Activated gamma-delta T cell (primary cell): Measurements from ENCODE around the gene CRB2.

ENCODE experiments used
- DNase-seq: peaks from one replicate; lab custom pipeline; 2025; lab: John Stamatoyannopoulos, UW
- total RNA-seq, 2 donors: gene quantifications; one replicate each; lab custom pipeline; 2026; lab: John Stamatoyannopoulos, UW

CRB2 gene
- total RNA-seq: 0 to 0.22 reads per million in 2 donors

DNA sequence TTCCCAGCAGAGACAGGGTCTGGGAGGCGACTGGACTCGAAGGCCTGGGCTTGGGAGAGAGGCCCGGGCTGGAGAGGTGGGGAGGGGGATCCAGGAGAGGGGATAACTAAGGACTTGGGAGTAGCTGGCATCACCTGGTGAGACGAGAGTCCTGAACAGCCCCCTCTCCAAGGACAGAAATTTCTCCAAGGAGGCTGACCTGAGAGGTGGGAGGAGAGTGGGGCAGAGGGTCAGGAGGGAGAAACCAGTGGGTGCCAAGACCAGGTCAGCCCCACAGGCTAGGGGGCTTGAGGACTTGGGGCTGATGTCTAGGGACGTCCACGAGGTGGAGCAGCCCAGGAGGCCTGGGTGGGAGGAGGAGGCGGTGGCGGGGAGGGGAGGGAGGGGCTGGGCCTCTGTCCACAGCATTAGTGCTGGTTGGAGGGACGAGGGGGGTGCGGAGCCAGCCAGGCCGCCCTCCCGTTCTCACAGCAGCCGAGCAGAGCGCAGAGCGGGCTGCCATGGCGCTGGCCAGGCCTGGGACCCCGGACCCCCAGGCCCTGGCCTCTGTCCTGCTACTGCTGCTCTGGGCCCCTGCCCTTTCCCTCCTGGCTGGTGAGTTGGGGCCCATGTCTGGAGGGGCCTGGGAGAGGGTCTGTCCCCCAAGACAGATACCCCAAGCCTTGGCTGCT, at the start of gene CRB2:
CRB2 (plus strand) TSS at position 437 of the 671 bp plus-strand sequence; CDS start at position 501, 64 bp downstream.
- DNase-seq: no peak

DNA sequence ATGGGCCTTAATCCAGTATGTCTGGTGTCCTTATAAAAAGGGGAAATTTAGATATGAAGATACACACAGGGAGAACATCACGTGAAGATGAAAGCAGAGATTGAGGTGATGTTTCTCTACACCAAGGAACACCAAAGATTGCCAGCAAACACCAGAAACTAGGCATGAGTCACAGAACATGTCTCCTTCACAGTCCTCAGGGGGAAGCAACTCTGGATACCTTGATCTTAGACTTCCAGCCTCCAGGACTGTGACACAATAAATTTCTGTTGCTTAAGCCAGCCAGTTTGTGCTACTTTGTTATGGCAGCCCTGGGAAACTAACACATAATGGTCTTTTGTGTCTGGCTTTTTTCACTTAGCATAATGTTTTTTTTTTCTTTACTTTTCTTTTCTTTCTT, 46.4 kb upstream of the CRB2 start:
- DNase-seq: no peak

DNA sequence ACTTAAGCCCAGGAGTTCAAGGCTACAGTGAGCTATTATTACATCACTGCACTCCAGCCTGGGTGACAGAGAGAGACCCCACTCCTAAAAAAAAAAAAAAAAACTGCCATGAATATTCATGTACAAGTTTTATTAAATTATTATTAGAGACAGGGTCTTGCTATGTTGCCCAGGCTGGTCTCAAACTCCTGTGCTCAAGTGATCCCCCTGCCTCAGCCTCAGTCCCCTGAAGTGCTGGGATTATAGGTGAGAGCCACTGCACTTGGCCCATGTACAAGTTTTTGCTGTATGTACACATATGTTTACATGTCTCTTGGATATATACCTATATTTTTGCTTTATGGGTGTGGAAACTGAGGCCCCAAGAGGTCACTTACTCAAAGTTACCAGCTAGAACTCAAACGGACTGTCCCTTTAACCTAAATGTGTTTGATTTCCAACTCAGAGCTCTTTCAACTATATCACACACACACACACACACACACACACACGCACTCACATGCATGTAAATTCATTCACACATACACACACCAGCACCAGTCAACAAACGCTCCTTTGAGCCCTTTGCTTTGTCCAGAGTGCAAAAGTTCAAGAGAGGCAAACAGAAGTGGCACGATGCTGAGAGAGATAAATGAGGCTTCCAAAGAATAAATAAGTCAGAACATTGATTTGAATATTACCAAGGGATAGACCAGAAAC, 45.3 kb upstream of the CRB2 start:
- DNase-seq: no peak

DNA sequence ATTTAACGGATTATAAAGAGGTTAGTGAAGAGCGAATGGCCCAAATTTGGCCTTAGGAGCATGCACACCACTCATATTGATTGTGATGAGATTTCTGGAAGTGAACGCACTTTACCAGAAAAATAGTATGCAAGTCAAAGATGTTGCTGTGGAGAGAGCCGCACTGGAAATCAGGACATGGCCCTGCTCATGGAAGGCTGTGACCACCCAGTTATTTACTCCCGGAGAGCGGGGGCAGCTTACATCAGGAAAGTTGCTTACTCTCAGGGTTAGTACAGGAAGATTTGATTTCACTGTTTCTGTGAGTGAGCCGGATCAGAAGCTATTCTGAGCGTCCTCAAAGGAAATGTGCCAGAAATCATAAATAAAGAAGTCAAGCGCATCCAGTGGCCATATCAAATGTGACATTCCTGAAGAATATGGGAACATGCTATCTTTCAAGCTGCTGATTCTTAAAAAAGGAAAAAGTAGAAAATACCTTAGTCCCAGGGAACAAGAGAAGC, 44.7 kb upstream of the CRB2 start:
- no peak for DNase-seq

DNA sequence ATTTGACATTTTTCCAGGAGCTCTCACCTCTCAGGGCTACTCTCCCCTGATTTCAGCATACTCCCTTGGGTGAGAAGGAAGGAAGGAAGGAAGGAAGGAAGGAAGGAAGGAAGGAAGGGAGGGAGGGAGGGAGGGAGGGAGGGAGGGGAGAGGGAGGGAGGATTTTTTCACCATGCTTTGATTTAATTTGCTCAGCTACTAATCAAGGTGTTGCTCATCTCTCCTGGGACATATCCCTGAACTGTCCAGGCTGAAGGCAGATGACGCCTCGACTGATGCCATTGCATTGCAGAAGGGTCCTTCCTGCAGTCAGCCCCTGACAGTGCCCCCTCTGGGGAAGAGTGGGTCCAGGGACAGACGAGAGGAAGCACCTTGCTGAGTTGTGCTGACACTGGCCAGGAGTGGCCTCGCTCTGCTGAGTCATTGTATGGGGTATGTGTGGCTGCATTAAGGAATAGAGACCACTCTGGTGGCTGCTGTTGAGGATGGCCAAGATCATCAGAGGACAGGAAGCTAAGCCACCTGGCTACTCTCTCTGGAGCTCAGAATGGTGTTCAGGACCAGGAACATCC, 43.6 kb upstream of the CRB2 start:
- DNase-seq: no peak

DNA sequence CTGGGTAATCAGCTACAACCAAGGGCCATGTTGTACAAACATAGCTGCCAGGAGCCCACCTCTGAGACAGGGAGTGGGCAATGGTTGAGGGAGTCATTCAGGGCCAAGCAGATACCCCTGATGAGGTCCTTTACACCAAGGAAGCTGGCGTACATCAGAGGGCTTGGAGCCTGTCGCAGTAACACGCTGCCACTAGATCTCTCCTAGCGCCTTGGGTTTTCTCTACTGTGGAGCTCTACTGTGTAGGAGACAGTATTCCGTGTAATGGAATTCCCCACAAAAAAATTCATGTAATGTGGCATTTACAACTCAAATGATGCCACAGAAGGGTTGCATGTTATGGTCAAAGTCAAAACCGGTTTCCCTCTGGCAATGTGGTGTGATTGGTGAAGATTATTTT, 41.4 kb upstream of the CRB2 start:
- no peak for DNase-seq

DNA sequence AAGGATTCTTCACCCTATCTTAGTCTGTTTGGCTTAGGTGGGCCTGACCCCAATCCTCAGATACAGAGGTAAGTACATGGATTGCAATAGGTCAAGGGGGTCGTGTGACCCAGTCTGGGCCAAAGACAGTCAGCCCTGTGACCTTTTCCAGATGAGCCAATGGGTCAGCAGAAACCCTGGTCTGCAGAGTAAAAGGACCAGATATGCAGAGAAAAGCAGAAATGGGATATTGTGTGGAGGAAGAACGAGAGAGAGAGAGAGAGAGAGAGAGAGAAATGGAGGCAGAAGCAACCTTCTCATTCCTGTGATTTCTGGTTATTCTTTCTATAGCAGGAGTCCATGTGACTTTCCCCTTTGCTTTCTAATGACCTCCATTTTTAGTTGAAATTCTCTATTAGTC, 40.4 kb upstream of the CRB2 start:
- DNase-seq: no peak

DNA sequence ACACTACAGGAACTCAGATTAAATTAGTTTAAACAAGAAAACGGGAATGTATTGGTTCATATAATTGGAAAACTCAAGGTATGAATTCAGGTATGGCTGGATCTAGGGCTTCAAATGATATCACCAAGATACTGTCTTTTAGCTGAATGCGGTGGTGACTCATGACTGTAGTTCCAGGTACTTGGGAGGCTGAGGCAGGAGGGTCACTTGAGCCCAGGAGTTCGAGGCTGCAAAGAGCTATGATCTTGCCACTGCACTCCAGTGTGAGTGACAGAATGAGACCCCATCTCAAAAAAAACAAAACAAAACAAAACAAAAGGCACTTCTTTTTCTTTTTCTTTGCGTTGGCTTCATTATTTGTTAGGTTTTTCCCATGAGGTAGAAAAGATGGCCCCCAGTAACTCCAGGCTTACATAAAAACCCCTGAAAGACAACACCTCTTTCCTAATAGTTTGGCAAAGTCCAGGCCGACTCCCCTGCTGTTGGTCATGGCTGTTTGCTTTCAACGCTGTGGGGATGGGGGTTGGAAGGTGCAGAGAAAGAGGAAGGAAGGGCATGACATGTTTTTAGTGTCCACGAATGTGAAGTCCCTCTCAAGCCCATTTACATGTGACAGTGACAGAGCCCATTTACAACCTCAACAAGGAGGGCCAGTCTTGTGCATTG, 39.8 kb upstream of the CRB2 start:
- DNase-seq: no peak

DNA sequence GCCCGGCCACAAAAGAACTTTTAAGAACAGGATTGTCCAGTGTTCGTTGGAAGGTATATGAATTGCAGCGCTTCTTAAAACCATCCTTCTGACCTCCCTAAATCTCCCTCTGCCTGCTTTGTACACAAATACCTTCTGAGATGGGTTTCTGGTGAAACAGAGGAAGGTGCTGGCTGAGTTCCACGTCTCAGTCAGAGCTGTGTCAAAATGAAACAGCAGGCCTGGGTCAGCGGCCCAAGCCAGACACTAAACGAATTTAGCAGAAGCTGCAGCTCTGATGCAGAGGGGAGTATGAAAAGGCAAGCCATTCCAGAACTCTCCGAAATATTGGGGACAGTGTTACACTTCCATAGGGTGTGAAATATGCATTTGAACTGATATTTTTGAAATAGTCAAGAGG, 37.8 kb upstream of the CRB2 start:
- no peak for DNase-seq

DNA sequence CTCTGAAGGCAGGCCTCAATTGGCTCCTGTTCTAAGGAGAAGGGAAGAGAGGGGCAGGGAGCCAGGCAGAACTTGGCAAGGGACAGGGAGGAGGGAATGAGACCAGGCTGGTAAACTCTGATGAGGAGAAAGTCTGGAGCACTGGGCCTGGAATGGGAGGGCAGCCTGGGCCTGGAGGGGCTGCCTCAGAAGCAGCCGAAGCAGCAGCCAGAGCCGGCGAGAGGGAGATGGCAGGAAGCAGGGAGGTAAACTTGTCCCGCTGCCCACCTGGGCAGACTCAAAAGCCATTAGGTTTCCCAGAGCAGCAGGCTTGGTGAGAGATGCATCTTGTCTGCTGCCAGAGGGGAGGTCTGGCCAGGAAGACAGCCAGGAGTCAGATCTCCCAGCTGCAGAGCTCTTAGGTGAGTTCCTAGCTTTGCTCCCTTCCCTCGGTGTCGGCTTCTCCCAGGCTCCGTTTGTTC, 37.0 kb upstream of the CRB2 start:
- no peak for DNase-seq

DNA sequence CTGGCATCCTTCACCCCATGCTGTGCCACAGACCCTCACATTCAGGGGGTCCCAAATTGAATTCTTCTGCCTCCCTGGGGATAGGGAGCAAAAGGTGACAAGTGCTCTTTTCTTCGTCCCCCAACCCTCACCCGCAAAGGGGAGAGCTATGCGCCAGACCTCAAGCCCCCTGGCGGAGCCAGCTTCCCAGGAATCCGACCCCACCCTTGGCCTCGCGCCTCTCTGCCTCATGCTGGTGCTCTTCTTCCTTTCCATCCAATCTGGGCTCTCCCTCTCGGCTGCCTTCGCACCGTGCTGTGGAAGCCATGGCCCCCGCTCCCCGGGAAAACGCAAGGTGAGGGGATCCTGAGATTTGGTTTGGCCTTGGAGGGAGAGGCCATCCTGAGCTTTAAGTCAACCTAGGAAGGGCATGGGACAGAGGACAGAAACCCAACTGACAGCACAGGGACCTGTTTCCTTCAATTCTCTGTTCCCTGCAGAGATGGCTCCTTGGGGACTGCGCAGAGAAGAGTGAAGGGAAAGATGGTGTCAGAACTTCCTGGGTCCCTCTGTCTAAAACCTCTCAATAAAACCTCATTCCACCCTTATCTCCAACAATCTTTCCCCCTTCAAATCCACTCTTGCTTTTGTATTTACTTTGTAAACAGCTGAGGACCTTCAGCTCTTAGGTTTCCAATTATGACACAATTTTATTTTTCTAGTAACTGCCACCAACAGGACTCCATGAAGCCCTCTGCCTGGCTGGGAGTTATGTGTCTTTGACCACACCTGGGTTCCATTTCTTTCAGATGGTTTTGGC, 36.3 kb upstream of the CRB2 start:
- no peak for DNase-seq

DNA sequence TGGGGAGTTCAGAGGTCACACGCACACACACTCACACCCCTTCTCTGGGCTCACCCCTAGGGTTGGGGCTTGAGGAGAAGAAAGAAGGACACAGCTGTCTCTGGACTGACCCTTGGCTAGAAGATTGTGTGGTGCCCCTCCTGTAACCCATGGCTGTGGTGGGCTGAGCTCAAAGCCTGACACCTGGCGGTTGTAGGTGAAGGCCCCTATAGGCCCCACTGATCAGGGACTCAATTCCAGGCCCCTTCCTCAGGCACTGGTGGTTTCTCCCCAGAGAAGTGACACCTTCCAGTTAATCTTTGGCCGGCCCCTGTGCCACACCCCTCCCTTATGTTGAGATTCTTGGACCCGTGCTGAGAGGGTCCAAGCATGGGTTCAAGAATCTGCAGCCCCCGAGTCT, 35.2 kb upstream of the CRB2 start:
- no peak for DNase-seq

DNA sequence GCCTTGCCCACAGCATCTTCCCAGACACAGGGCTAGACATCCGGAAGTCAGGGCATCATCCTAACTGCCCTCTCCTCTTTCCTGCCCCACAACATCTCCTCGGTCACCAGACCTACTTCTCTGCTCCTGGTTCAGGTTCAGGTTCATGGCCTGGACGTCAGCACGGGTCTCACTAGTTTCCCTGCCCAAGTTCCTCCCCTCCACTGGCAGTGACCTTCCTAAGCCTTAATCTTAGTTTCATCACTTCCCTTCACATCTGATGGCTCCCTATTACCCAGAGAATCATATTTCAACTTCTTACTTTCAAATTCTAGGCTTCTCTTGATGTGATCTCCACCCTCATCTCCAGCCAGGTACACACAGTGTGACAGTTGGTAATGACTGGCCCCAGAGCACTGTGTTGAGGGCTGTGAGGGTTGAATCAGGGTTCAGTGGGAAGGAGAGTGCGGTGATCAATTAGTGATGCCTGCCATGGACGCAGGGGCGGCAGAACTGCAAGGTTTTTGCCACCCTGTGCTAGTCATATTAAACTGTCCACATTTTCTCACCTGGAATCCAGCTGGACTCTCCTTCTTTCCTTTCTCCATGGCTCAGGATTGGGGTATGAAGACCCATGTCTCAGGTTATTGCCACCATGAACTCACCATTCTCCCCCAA, 34.3 kb upstream of the CRB2 start:
- DNase-seq: no peak

DNA sequence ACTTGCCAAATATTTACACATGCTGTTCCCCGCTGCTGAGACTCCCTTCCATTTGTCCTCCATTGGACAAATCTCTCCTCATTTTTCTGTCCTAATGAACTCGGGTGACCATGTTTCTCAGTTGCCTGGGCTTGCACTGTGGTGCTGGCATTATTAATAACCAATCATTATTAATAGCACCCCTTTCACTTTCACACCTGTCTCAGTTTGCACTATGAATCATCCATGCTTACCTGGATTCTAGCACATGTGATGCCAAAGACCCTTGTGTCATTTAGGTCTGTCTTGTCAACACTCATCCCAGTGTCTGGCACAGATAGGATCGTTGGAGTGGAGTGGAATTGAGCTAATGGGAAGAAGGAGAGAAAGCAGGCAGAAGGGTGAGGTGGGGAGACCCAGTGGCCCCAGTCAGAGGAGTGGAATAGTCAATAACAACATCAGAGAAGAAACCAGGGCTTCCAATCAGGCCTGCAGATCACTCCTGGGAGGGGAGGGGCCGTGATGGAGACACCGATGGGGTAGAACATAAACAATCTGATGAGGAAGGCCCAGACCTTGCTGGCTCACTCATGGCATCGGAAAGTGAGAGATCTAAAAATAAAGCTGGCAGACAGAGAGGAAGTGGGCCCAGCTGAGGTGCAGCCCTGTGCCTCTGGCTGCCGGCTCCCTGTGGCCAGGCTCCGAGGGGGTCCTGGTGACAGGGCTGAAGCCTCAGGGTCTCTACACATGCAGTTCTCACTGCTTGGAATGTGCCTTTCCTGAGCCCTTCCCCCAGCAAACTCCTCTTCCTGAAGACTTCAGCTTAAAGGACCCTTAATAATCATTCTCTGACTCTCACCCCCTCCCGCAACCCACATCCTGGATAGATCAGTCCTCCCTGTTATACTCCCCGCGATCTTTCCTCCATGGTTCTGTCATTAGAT, 33.5 kb upstream of the CRB2 start:
- DNase-seq: peak; percentile 36

DNA sequence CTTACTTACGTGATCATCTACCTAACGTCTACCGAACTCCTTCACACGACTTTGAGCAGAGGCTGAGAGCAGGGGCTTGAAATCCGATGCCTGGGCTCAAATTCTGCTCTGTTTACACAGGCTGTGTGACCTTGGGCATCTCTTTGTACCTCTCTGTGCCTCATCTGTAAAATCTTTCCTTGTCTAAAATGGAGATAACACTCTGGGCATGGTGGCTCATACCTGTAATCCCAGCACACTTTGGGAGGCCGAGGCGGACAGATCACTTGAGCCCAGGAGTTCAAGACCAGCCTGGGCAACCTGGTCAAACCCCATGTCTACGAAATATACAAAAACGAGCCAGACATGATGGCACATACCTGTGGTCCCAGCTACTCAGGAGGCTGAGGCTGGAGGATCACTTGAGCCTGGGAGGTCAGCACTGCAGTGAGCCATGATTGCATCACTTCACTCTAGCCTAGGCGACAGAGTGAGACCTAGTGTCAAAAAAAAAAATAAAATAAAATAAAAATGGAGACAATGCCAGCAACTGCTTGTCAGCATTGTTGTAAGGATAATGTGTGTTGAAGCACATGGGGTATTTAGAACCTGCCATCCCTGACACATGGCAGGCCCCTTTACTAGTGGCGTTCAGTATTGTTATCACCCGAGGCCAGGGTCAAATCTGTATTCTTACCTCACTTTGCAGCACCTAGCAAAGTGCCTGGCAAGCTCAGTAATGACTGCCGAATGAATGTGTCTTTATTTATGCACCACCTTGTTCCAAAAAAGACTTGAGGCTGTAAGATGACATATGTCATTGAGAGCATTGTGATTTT, 32.6 kb upstream of the CRB2 start:
- DNase-seq: no peak

DNA sequence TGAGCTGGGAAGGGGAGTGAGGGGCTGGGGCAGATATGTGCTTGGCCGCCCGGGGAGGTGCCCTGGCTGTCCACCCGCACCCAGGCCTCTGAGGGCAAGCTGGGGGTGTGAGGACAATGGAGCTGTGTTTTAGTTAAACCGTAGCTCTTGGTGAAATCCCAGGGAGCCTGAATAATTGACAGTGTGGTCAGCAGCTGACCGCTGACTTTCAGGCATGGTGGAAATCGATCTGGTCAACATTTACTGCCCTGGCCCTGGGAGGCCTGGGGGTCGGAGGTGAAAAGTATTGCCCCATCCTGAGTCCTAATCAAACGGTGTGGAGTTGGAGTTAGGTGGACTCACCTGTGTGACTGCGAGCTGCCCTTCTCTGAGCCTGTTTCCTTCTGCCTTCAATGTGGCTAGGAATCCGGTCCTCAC, 31.2 kb upstream of the CRB2 start:
- no peak for DNase-seq

DNA sequence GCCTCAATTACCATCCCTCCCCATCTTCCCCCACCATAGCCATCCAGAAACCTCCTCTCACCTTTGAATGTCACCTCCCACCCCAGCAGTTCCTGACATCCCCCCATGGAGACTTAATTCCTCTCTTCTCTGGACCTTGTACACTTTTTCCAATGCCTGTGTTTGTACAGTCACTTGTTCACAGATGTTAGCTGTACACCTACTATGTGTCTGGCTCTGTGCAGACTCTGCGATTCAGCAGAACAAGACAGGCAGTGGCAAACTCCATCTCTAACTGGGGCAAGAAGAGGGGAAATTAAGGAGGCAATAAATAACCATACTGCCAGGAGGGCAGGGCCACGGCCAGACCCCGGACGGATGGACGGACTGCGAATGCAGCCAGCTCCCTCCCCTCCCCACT, 29.8 kb upstream of the CRB2 start:
- DNase-seq: no peak

DNA sequence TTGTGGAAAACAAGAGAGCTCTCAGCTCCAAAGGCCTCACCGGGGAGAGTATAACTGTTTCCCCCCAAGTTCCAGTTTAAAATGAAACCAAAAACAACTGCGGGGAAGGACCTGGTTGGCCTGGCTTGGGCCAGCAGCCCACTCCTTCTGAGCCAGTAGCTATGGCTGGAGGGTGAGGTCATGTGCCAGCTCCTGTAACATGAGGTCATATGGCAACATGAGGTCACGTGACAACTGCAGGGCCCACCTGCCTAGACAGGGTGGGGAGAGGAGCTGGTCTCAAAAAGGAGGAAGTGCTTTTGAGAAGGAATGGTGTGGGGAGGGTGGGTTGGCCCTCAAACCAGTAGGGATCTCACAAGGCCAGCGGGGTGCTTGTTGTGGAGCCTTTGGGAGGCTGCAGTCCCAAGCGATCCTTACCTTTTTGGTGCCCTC, 29.3 kb upstream of the CRB2 start:
- DNase-seq: no peak

DNA sequence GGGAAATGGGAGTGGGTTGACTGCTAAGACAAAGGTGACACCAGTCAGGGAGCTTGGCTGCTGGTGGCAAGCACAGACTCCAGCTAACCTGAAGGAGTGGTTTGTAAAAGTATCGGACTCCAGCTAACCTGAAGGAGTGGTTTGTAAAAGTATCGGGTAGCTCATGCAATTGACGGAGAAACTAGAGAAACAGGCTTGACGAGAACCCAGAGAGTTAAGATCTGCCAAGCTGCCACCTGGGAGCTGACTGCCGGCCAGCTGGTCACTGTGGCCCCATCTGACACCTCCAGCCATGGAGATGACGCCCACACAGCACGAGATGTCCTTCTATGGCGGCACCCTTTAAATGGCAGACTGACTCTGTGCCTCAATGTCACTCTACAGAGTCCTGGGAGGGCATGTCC, 28.3 kb upstream of the CRB2 start:
- DNase-seq: no peak
